G401 (cell line): Measurements from ENCODE around the gene DPYSL5. TPM values are rescaled to one million over a fixed set of nuclear protein-coding genes. Genes with fewer than 3 reads are reported as not detected.
"Not testable (repeated sequence)": the region's sequence is repeated elsewhere in the genome, so short reads cannot be mapped to it uniquely, and the experiment has no call there.

Source experiments
- DNase-seq: peaks from one replicate; pipeline ENCODE4 v3.0.0-alpha.2; 2015; ENCODE audit warnings: low spot score
- in situ Hi-C: cut with HindIII; loops from 2 replicates; pipeline ENCODE4 v1.10.0; 2016; ENCODE audit warnings: low sequenced_read_pairs, mixed read lengths
- total RNA-seq: library from RNA; depleted of rRNA; stranded (reverse); fragments of >200 nt; shearing (Covaris generic); gene quantifications from 2 replicates; pipeline ENCODE4 v1.2.3, GENCODE V29; 2014

The DPYSL5 gene
- total RNA-seq, 1 experiment from 2014 or later = 4.8 TPM

- DNase-seq = no peak
- in situ Hi-C loops = no loop called here
Measured at GRCh38 chr2:26915316-26915715, 67.4 kb downstream of the DPYSL5 start.

- no peak for DNase-seq
- in situ Hi-C loops = no loop called here
Measured at GRCh38 chr2:26916128-26916692, 68.3 kb downstream of the DPYSL5 start.

- DNase-seq = no peak
- in situ Hi-C loops = no loop called here
Measured at GRCh38 chr2:26917135-26917836, 69.4 kb downstream of the DPYSL5 start.

GRCh38 chr2:26921323-26921722 is 73.4 kb downstream of the DPYSL5 start:
- in situ Hi-C loops = no loop called here

GRCh38 chr2:26922405-26923188 is 74.7 kb downstream of the DPYSL5 start:
- in situ Hi-C loops = no loop called here
- DNase-seq = peak; percentile 92

More at GRCh38 chr2:26921323-26921722, 73.4 kb downstream of the DPYSL5 start:
- DNase-seq = no peak

- in situ Hi-C loops, DNase-seq: not testable (repeated sequence)
Measured at GRCh38 chr2:26923189-26923466, 75.2 kb downstream of the DPYSL5 start.

- in situ Hi-C loops = no loop called here
- no peak for DNase-seq
Measured at GRCh38 chr2:26924731-26925099, 76.8 kb downstream of the DPYSL5 start.

- in situ Hi-C loops = no loop called here
- no peak for DNase-seq
Measured at GRCh38 chr2:26925100-26925791, 77.3 kb downstream of the DPYSL5 start.

GRCh38 chr2:26927221-26927620 is 79.3 kb downstream of the DPYSL5 start:
- DNase-seq = no peak
- in situ Hi-C loops = no loop called here

- in situ Hi-C loops = no loop called here
- DNase-seq = no peak
Measured at GRCh38 chr2:26932974-26933373, 85.0 kb downstream of the DPYSL5 start.

- DNase-seq = no peak
- in situ Hi-C loops = no loop called here
Measured at GRCh38 chr2:26933431-26934334, 85.8 kb downstream of the DPYSL5 start.

GRCh38 chr2:26934335-26934724 is 86.4 kb downstream of the DPYSL5 start:
- DNase-seq = no peak
- in situ Hi-C loops = no loop called here

- in situ Hi-C loops = no loop called here
- DNase-seq = no peak
Measured at GRCh38 chr2:26934985-26935384, 87.1 kb downstream of the DPYSL5 start.

- in situ Hi-C loops = no loop called here
- no peak for DNase-seq
Measured at GRCh38 chr2:26936855-26937254, 88.9 kb downstream of the DPYSL5 start.

GRCh38 chr2:26938399-26939118 is 90.6 kb downstream of the DPYSL5 start:
- peak; percentile 49 for DNase-seq
- in situ Hi-C loops = no loop called here

- no peak for DNase-seq
- in situ Hi-C loops = no loop called here
Measured at GRCh38 chr2:26940001-26940400, 92.1 kb downstream of the DPYSL5 start.

- DNase-seq = no peak
- in situ Hi-C loops = no loop called here
Measured at GRCh38 chr2:26941486-26941885, 93.6 kb downstream of the DPYSL5 start.

- in situ Hi-C loops = no loop called here
- DNase-seq = peak; percentile 83
Measured at GRCh38 chr2:26942543-26943295, 94.8 kb downstream of the DPYSL5 start.
